Bladder microvascular endothelial cell (primary cell): ENCODE data around the gene AMOTL1. TPM values are rescaled to one million over a fixed set of nuclear protein-coding genes. Genes with fewer than 3 reads are reported as not detected.

Source experiments
- total RNA-seq: library from RNA; depleted of rRNA; stranded (reverse); fragments of >200 nt; gene quantifications from 2 replicates; pipeline ENCODE4 v1.2.3, GENCODE V29; 2014

AMOTL1 gene
- 17.8 and 47.6 TPM in 2 replicates for total RNA-seq

GRCh38 chr11:94767701-94768601 lies at the start of gene AMOTL1:
Gene AMOTL1, plus strand, starts transcription at chr11:94768356. Its CDS starts 156 bp downstream, at chr11:94768512.

Other genes starting within 250 kb of the AMOTL1 start
- 2.6 and 6.1 TPM in 2 replicates for gene FUT4, start 224.4 kb upstream of the AMOTL1 start, total RNA-seq
- 0.32 and 0.76 TPM in 2 replicates for gene PIWIL4, start 201.0 kb upstream of the AMOTL1 start, total RNA-seq
- 27.2 and 46.6 TPM in 2 replicates for gene CWC15, start 205.2 kb downstream of the AMOTL1 start, total RNA-seq
- 0.38 and 0.49 TPM in 2 replicates for gene KDM4D, start 205.4 kb downstream of the AMOTL1 start, total RNA-seq